TTC549 (cell line): ENCODE measurements around the gene GAL3ST1.
"Not testable (repeated sequence)": the region's sequence is repeated elsewhere in the genome, so short reads cannot be mapped to it uniquely, and the experiment has no call there.

Source experiments
- FAIRE-seq: peaks from 2 replicates; lab custom pipeline; 2012; peaks lifted over from hg19 to GRCh38; lab: Jason Lieb, UNC

The GAL3ST1 gene

GRCh38 chr22:30564761-30565119 is 9.7 kb downstream of the GAL3ST1 start:
- FAIRE-seq: no peak

GRCh38 chr22:30564045-30564760 is 10.3 kb downstream of the GAL3ST1 start:
- FAIRE-seq: no peak

- FAIRE-seq: no peak
Observed at GRCh38 chr22:30562366-30562765, 12.1 kb downstream of the GAL3ST1 start.

- no peak for FAIRE-seq
Observed at GRCh38 chr22:30561402-30562189, 12.9 kb downstream of the GAL3ST1 start.

GRCh38 chr22:30560643-30561202 is 13.7 kb downstream of the GAL3ST1 start:
- not testable (repeated sequence) for FAIRE-seq

GRCh38 chr22:30559889-30560288 is 14.6 kb downstream of the GAL3ST1 start:
- no peak for FAIRE-seq

- no peak for FAIRE-seq
Observed at GRCh38 chr22:30557243-30557642, 17.2 kb downstream of the GAL3ST1 start.

GRCh38 chr22:30556388-30556787 is 18.1 kb downstream of the GAL3ST1 start:
- FAIRE-seq: no peak

- FAIRE-seq: no peak
Observed at GRCh38 chr22:30555282-30556210, 18.9 kb downstream of the GAL3ST1 start.

- FAIRE-seq: no peak
Observed at GRCh38 chr22:30553971-30554370, 20.5 kb downstream of the GAL3ST1 start.

GRCh38 chr22:30552719-30553118 is 21.7 kb downstream of the GAL3ST1 start:
- no peak for FAIRE-seq

- FAIRE-seq: not testable (repeated sequence)
Observed at GRCh38 chr22:30551813-30552212, 22.7 kb downstream of the GAL3ST1 start.

- no peak for FAIRE-seq
Observed at GRCh38 chr22:30547188-30547587, 27.3 kb downstream of the GAL3ST1 start.

GRCh38 chr22:30546616-30547015 is 27.8 kb downstream of the GAL3ST1 start, which contains the start of gene SEC14L6:
Gene SEC14L6 (minus strand): TSS chr22:30546741. CDS start chr22:30546682, 59 bp downstream.
- FAIRE-seq: no peak

GRCh38 chr22:30542811-30543188 is 31.7 kb downstream of the GAL3ST1 start:
- no peak for FAIRE-seq

GRCh38 chr22:30541961-30542810 is 32.3 kb downstream of the GAL3ST1 start:
- no peak for FAIRE-seq

GRCh38 chr22:30541511-30541910 is 33.0 kb downstream of the GAL3ST1 start:
- not testable (repeated sequence) for FAIRE-seq

- no peak for FAIRE-seq
Observed at GRCh38 chr22:30539368-30539767, 35.1 kb downstream of the GAL3ST1 start.

GRCh38 chr22:30538280-30538679 is 36.2 kb downstream of the GAL3ST1 start:
- FAIRE-seq: no peak

GRCh38 chr22:30537083-30537731 is 37.3 kb downstream of the GAL3ST1 start:
- FAIRE-seq: no peak

GRCh38 chr22:30535182-30535581 is 39.3 kb downstream of the GAL3ST1 start:
- FAIRE-seq: no peak
